SH-SY5Y (cell line): ENCODE results near the gene SUPT7L.

ENCODE experiments used
- GATA2 ChIP-seq: IDR thresholded peaks from 2 replicates; pipeline ENCODE4 v1.6.1; 2011; ENCODE audit warnings: mild to moderate bottlenecking, low read depth, low read length
- GATA3 ChIP-seq: IDR thresholded peaks from 2 replicates; pipeline ENCODE4 v1.6.1; 2011; ENCODE audit warnings: low read depth, mild to moderate bottlenecking, low read length, moderate library complexity

DNA sequence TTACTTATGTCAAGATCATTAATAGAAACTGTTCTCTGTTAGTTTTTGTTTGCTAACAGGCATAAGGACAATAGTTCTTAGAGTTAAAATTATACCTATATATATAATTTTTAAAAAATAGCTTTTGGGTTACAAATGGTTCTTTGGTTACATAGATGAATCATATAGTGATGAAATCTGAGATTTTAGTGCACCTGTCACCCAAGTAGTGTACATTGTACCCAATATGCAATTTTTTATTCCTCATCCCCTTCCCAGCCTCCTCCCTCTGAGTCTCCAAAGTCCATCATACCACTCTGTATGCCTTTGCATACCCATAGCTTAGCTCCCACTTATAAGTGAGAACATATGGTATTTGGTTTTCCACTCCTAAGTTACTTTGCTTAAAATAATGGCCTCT, 26.6 kb upstream of the SUPT7L start:
- TF ChIP-seq GATA2 (no peak), GATA3 (no peak)
